IMR-90 (cell line): ENCODE measurements around the gene GALC. TPM values are rescaled to one million over a fixed set of nuclear protein-coding genes. Genes with fewer than 3 reads are reported as not detected.

Experiments used
- ATAC-seq: fragments of 200-7000 bp; cut with Tn5 transposase; 2 replicates; pipeline ENCODE4 v1.9.1; 2020; ENCODE audit warnings: low read depth, mild to moderate bottlenecking, moderate library complexity
- BruUV-seq: library from RNA; stranded (reverse); fragments of 400-500 nt; replicated peaks from 2 replicates; lab custom pipeline; 2021; lab: Mats Ljungman, UMichigan
- CTCF ChIA-PET: fragments of 300-600 bp; formaldehyde crosslinking; extraction: SDS; loops from one replicate; lab custom pipeline; 2021; ENCODE audit warnings: antibody characterized with exemption; lab: Yijun Ruan, JAX
- POLR2A ChIA-PET: fragments of 300-600 bp; sonication (Branson Sonifier 250); formaldehyde crosslinking; loops from one replicate; lab custom pipeline; 2022; ENCODE audit warnings: antibody characterized with exemption; ENCODE audit not compliant: unreplicated experiment; lab: Charles Lee
- DNase-seq: peaks from one replicate; pipeline ENCODE4 v3.0.0; 2013
- H2AFZ ChIP-seq: replicated peaks from 2 replicates; pipeline ENCODE3; 2013; ENCODE audit warnings: low read length, mild to moderate bottlenecking; ENCODE audit not compliant: poor library complexity
- H2AK5ac ChIP-seq: 2 replicates; pipeline ENCODE4 v1.6.1; 2013; ENCODE audit warnings: low read depth, low read length, inconsistent platforms
- H2AK9ac ChIP-seq: replicated peaks from 2 replicates; pipeline ENCODE3; 2013; ENCODE audit warnings: mild to moderate bottlenecking, low read depth, low read length, moderate library complexity; ENCODE audit not compliant: poor library complexity
- H2BK120ac ChIP-seq: 2 replicates; pipeline ENCODE4 v1.6.1; 2013; ENCODE audit warnings: low read depth, low read length, inconsistent platforms
- H2BK15ac ChIP-seq: 3 replicates; pipeline ENCODE4 v1.6.1; 2013; ENCODE audit warnings: low read depth, low read length, inconsistent platforms
- H2BK20ac ChIP-seq: 2 replicates; pipeline ENCODE4 v1.6.1; 2013; ENCODE audit warnings: low read depth, mild to moderate bottlenecking, inconsistent platforms, low read length, moderate library complexity
- H2BK5ac ChIP-seq: 2 replicates; pipeline ENCODE4 v1.6.1; 2013; ENCODE audit warnings: mild to moderate bottlenecking, low read depth, low read length, inconsistent platforms; ENCODE audit not compliant: poor library complexity, severe bottlenecking
- H3K14ac ChIP-seq: replicated peaks from 2 replicates; pipeline ENCODE4 v1.6.1; 2013; ENCODE audit warnings: low read depth, low read length, inconsistent platforms
- H3K18ac ChIP-seq: 2 replicates; pipeline ENCODE4 v1.6.1; 2013; ENCODE audit warnings: low read depth, low read length, control low read depth
- H3K23ac ChIP-seq: 2 replicates; pipeline ENCODE4 v1.6.1; 2013; ENCODE audit warnings: low read depth, low read length, inconsistent platforms
- H3K27ac ChIP-seq: 2 replicates; pipeline ENCODE4 v1.5.1; 2013; ENCODE audit warnings: mild to moderate bottlenecking, control low read depth, low read length; ENCODE audit not compliant: insufficient read depth
- H3K27me3 ChIP-seq: 2 replicates; pipeline ENCODE4 v1.6.1; 2013; ENCODE audit warnings: low read length; ENCODE audit not compliant: control insufficient read depth, insufficient read depth
- H3K36me3 ChIP-seq: 2 replicates; pipeline ENCODE4 v1.6.1; 2013; ENCODE audit warnings: low read length, mixed read lengths; ENCODE audit not compliant: control insufficient read depth, insufficient read depth
- H3K4ac ChIP-seq: 2 replicates; pipeline ENCODE4 v1.6.1; 2013; ENCODE audit warnings: low read depth, low read length, inconsistent platforms
- H3K4me1 ChIP-seq: 2 replicates; pipeline ENCODE4 v1.6.1; 2013; ENCODE audit warnings: low read length, mixed read lengths; ENCODE audit not compliant: control insufficient read depth, insufficient read depth
- H3K4me2 ChIP-seq: 2 replicates; pipeline ENCODE4 v1.6.1; 2013; ENCODE audit warnings: low read depth, mild to moderate bottlenecking, control low read depth, low read length, moderate library complexity
- H3K4me3 ChIP-seq: 2 replicates; pipeline ENCODE4 v1.5.1; 2013; ENCODE audit warnings: low read depth, mild to moderate bottlenecking, control low read depth, low read length, moderate library complexity; ENCODE audit not compliant: insufficient read depth
- H3K56ac ChIP-seq: 2 replicates; pipeline ENCODE4 v1.6.1; 2013; ENCODE audit warnings: low read length, inconsistent platforms; ENCODE audit not compliant: insufficient read depth; ENCODE audit errors: extremely low read depth
- H3K79me1 ChIP-seq, 2 experiments: 2 replicates each; pipeline ENCODE4 v1.6.1; 2013; ENCODE audit warnings: low read length in 2 of 2, inconsistent platforms in 1 of 2, low read depth in 1 of 2
- H3K9ac ChIP-seq: 2 replicates; pipeline ENCODE4 v1.6.1; 2013; ENCODE audit warnings: low read depth, low read length, control low read depth
- H3K9me1 ChIP-seq: 2 replicates; pipeline ENCODE4 v1.6.1; 2013; ENCODE audit warnings: low read length, inconsistent platforms; ENCODE audit not compliant: insufficient read depth
- H3K9me3 ChIP-seq: 2 replicates; pipeline ENCODE4 v1.6.1; 2013; ENCODE audit warnings: low read length; ENCODE audit not compliant: control insufficient read depth, insufficient read depth
- H4K20me1 ChIP-seq: 2 replicates; pipeline ENCODE4 v1.6.1; 2013; ENCODE audit warnings: low read length, inconsistent platforms; ENCODE audit not compliant: insufficient read depth
- H4K5ac ChIP-seq: 2 replicates; pipeline ENCODE4 v1.6.1; 2013; ENCODE audit warnings: mild to moderate bottlenecking, low read depth, low read length, control low read depth
- H4K8ac ChIP-seq, 2 experiments: 2 replicates each; pipeline ENCODE4 v1.6.1; 2013; ENCODE audit warnings: low read depth in 2 of 2, low read length in 2 of 2, control low read depth in 1 of 2, inconsistent platforms in 1 of 2
- H4K91ac ChIP-seq: 2 replicates; pipeline ENCODE4 v1.6.1; 2013; ENCODE audit warnings: low read depth, low read length, inconsistent platforms; ENCODE audit not compliant: insufficient read depth
- POLR2A ChIP-seq: IDR thresholded peaks from 2 replicates; pipeline ENCODE4 v1.6.1; 2012; ENCODE audit warnings: mild to moderate bottlenecking, low read depth, low read length
- SMC3 ChIP-seq: fragments of 150-350 bp; IDR thresholded peaks from 2 replicates; pipeline ENCODE4 v1.6.1; 2016; ENCODE audit warnings: low read depth, mild to moderate bottlenecking, antibody characterized with exemption, low read length, moderate library complexity
- WGBS, 2 experiments: methylation state at CpG; one replicate each; pipeline versions ENCODE4 v1.1.5 to v1.1.7; 2013; ENCODE audit warnings: missing lambda C conversion rate in 2 of 2; ENCODE audit not compliant: insufficient read length in 1 of 2; ENCODE audit errors: extremely low coverage in 2 of 2; 5-methylcytosine and 5-hydroxymethylcytosine counted together
- dilution Hi-C: fragments of 300-500 bp; cut with HindIII; formaldehyde crosslinking; loops from one replicate; pipeline ENCODE4 v1.14.3; 2018; ENCODE audit warnings: low sequenced_read_pairs; ENCODE audit not compliant: unreplicated experiment
- in situ Hi-C: fragments of 300-500 bp; cut with MboI; formaldehyde crosslinking; loops from 3 replicates; pipeline ENCODE4 v1.14.3; 2019; ENCODE audit warnings: low sequenced_read_pairs, inconsistent platforms, mixed read lengths
- intact Hi-C: fragments of 100-400 bp; cut with micrococcal nuclease; formaldehyde crosslinking; loops from 2 replicates; pipeline ENCODE4 v1.10.0; 2022
- polyA plus RNA-seq, 3 experiments: library from polyadenylated mRNA; depleted of rRNA; stranded (reverse); fragments of >200 nt; gene quantifications; 2 replicates each; pipeline ENCODE4 v1.2.3, GENCODE V29; 2012; ENCODE audit warnings: low replicate concordance in 1 of 3
- total RNA-seq: library from RNA; depleted of rRNA; stranded (reverse); fragments of >200 nt; gene quantifications from 2 replicates; pipeline ENCODE4 v1.2.3, GENCODE V29; 2012

Gene GALC
- total and polyA plus RNA-seq, 2 of the 4 experiments (the other 2 are of a cell fraction) = 6.3 to 7.9 TPM

GRCh38 chr14:87952307-87953094 lies 40.5 kb downstream of the GALC start:
- intact Hi-C loops (no loop called here), in situ Hi-C loops (no loop called here), dilution Hi-C loops (no loop called here)
- TF ChIP-seq SMC3 (no peak), POLR2A (no peak)
- Histone ChIP-seq H3K4me3 (no peak overlapping the region), H3K9me1 (no peaks in the 10 kb centered on the region), H3K36me3 (peaks cover 3% of the 10 kb centered on the region; the same call in 1 of the 2 replicates), H2BK20ac (no peak overlapping the region), H3K9me3 (no peaks in the 10 kb centered on the region), H3K79me1 (no peaks in the 10 kb centered on the region), H4K5ac (no peak overlapping the region), H2BK15ac (no peak overlapping the region), H4K91ac (no peak overlapping the region), H3K27me3 (no peaks in the 10 kb centered on the region), H3K56ac (no peak overlapping the region), H2AFZ (no peak overlapping the region), H3K14ac (no peak overlapping the region), H3K23ac (no peak overlapping the region), H2AK9ac (no peak overlapping the region), H3K27ac (no peak overlapping the region), H2AK5ac (no peak overlapping the region), H3K9ac (no peak overlapping the region), H4K8ac (no peak overlapping the region), H4K20me1 (no peaks in the 10 kb centered on the region), H3K18ac (no peak overlapping the region), H3K4ac (no peak overlapping the region), H3K4me2 (no peak overlapping the region), H3K4me1 (no peaks in the 10 kb centered on the region), H2BK120ac (no peak overlapping the region), H2BK5ac (no peak overlapping the region)
- no TSS peak for BruUV-seq
- no peak for DNase-seq
- no CpG with 5 or more reads among the region's 3 CpGs for WGBS, 2 experiments
- ChIA-PET CTCF (interaction anchor here (0.6 to 1.1 kb wide), 3 partner anchors 14 to 469 kb away, joined by 3 read pairs; no protein-coding TSS in a partner anchor), POLR2A (interaction anchor here (0.5 kb wide), 1 partner anchor 1609 kb away, joined by 4 read pairs; no protein-coding TSS in a partner anchor)
- ATAC-seq = no peak
